ENCODE results near the gene CNMD. TPM values are rescaled to one million over a fixed set of nuclear protein-coding genes. Genes with fewer than 3 reads are reported as not detected.

The CNMD gene
- total and polyA plus RNA-seq, 2 of the 8 experiments (the other 6 are each of a cell fraction or from before 2014, with no cell fraction given) = 87.4 to 113 TPM

- no peak overlapping the region for H3K56ac ChIP-seq (replicated peaks; ENCODE audit: insufficient read length, low read depth, low read length)
- no peak overlapping the region for H2BK15ac ChIP-seq (ENCODE audit: low read length)
- ChIA-PET POLR2A (ENCODE audit: partially characterized antibody) (interaction anchor here (0.9 kb wide), 1 partner anchor 86 kb away, joined by 3 read pairs; no protein-coding TSS in a partner anchor), CTCF (ENCODE audit: partially characterized antibody) (interaction anchor here (0.8 to 4.0 kb wide), 6 partner anchors 13 to 68 kb away, joined by 3 to 19 read pairs (median 4); partner anchors contain the start of gene PCDH8)
- H4K91ac ChIP-seq (replicated peaks; ENCODE audit: insufficient read length, low read length) = no peak overlapping the region
- no peak overlapping the region for H3K27ac ChIP-seq (ENCODE audit: low read depth, low read length)
- TF ChIP-seq BCL11A (IDR thresholded peaks at IDR 0.05; ENCODE audit: low read depth in 2 of 2, low read length in 2 of 2) = no peak
- TF ChIP-seq JUN (IDR thresholded peaks at IDR 0.05; ENCODE audit: low read depth, low read length) = no peak
- no peak for TF ChIP-seq TCF12 (IDR thresholded peaks at IDR 0.05; ENCODE audit: low read depth, low read length)
- TF ChIP-seq KDM5A (IDR thresholded peaks at IDR 0.05; ENCODE audit: low read length) = no peak
- no peak for TF ChIP-seq PHF8 (conservative IDR thresholded peaks at IDR 0.05; ENCODE audit: low read depth, low read length)
- TF ChIP-seq GABPA (IDR thresholded peaks at IDR 0.05; ENCODE audit: borderline replicate concordance, insufficient read depth, low read length) = no peak
- TF ChIP-seq YY1 (IDR thresholded peaks at IDR 0.05; ENCODE audit: low read depth, low read length) = no peak
- H2BK20ac ChIP-seq (ENCODE audit: low read length) = no peak overlapping the region
- H3K4ac ChIP-seq (replicated peaks; ENCODE audit: insufficient read length, low read depth, low read length) = no peak overlapping the region
- H3K9me3 ChIP-seq (ENCODE audit: insufficient read depth in 2 of 2, low read depth in 1 of 2, low read length in 1 of 2) = no peaks in the 10 kb centered on the region
- H2BK5ac ChIP-seq (ENCODE audit: low read depth, low read length) = no peak overlapping the region
- 89% methylated on average over 4 of the region's 4 CpGs; no CpG with 5 or more reads in 1 of the 2 experiments for WGBS, 2 experiments (ENCODE audit: extremely low coverage in 1 of 2, insufficient coverage in 1 of 2, insufficient read length in 1 of 2, insufficient replicate concordance in 2 of 2, low coverage in 1 of 2, low lambda C conversion rate in 2 of 2, missing lambda C conversion rate in 1 of 2)
- H3K23ac ChIP-seq (ENCODE audit: insufficient read length) = no peak overlapping the region
- no peak overlapping the region for H4K5ac ChIP-seq (ENCODE audit: insufficient read length, low read depth, low read length)
- H3K79me2 ChIP-seq (ENCODE audit: control insufficient read depth in 1 of 2, insufficient read depth in 2 of 2, low read length in 2 of 2) = no peaks in the 10 kb centered on the region
- DNase-seq (ENCODE audit: low read depth in 1 of 2, low spot score in 2 of 2) (no peak), FAIRE-seq (no peak)
- no peak overlapping the region for H3K4me2 ChIP-seq (ENCODE audit: insufficient read depth in 1 of 2, low read depth in 2 of 2, low read length in 2 of 2)
- no peaks in the 10 kb centered on the region for H4K20me1 ChIP-seq (replicated peaks in 1 of 2; ENCODE audit: control insufficient read depth in 1 of 2, insufficient read depth in 2 of 2, low read length in 2 of 2)
- no peak overlapping the region for H2AK5ac ChIP-seq (ENCODE audit: low read depth, low read length)
- no peaks in the 10 kb centered on the region for H3K23me2 ChIP-seq (ENCODE audit: low read depth, low read length)
- no peak overlapping the region for H3K9ac ChIP-seq (replicated peaks in 1 of 4; ENCODE audit: extremely low read depth in 1 of 4, low read depth in 3 of 4, low read length in 3 of 4)
- no peak overlapping the region for H2AFZ ChIP-seq (ENCODE audit: low read length)
- no peak overlapping the region for H3K18ac ChIP-seq (ENCODE audit: extremely low read depth, low read length)
- H3K79me1 ChIP-seq (ENCODE audit: low read depth, low read length) = no peaks in the 10 kb centered on the region
- no peak overlapping the region for H2BK12ac ChIP-seq (ENCODE audit: low read depth, low read length)
- no peak overlapping the region for H3K4me3 ChIP-seq (ENCODE audit: extremely low read depth in 1 of 4, insufficient read depth in 2 of 4, low read depth in 3 of 4, low read length in 4 of 4)
- H3K27me3 ChIP-seq (replicated peaks in 1 of 4; ENCODE audit: control insufficient read depth in 3 of 4, extremely low read depth in 1 of 4, insufficient read depth in 3 of 4, low read length in 3 of 4) = no peaks in the 10 kb centered on the region
- H3K36me3 ChIP-seq (ENCODE audit: control insufficient read depth in 2 of 4, insufficient read depth in 4 of 4, low read length in 3 of 4) = no peaks in the 10 kb centered on the region
- no peak overlapping the region for H4K8ac ChIP-seq (ENCODE audit: extremely low read depth, insufficient read depth, low read length)
- 0 out of 7 replicates have a peak, but pooled peaks cover 0 to 2% (median 0%) of the 10 kb centered on the region in 4 experiments for H3K4me1 ChIP-seq (replicated peaks in 1 of 4; ENCODE audit: control insufficient read depth in 3 of 4, insufficient read depth in 4 of 4, low read length in 3 of 4)
- no peak overlapping the region for H2BK120ac ChIP-seq (replicated peaks; ENCODE audit: low read depth, low read length)
- no peak overlapping the region for H3K14ac ChIP-seq (ENCODE audit: insufficient read length)
Observed at GRCh38 chr13:52780092-52780491, 40.5 kb upstream of the CNMD start.

All from H1 (cell line).